Liver (tissue), 3 donors: ENCODE results near the gene TBX2.

Experiments
- TAF1 ChIP-seq: conservative IDR thresholded peaks from 2 replicates; pipeline ENCODE4 v1.6.1; 2016; ENCODE audit warnings: antibody characterized with exemption, mild to moderate bottlenecking
- TF ChIP-seq, protein P1 (sequence below): fragments of 150-350 bp; IDR thresholded peaks from 2 replicates; pipeline ENCODE4 v1.5.1; 2017; ENCODE audit warnings: improper control_type of control experiment, low read depth, low read length; ENCODE audit not compliant: missing input control
- donor health status: healthy.
- donor health status: healthy.

DNA sequence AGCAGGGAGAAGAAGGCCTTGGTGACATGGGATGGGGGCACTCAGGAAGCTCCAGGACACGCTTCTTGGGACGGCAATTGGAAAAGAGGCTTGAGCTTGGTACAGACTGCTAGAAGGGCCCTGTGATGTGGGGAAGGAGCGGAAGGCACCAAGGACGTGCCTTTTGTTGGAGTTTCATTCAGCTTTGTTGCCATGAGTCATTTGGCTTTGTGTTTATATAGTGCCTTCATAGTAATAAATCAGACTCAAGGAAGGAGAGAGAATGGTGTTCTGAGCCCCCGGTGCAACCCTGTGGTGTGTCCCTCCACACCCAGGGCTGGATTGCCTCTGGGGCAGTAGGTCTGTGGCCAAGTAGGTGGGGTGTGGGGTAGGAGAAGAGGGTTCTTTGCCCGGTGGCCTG lies 45.2 kb downstream of the TBX2 start:
- TF ChIP-seq, protein P1, sequence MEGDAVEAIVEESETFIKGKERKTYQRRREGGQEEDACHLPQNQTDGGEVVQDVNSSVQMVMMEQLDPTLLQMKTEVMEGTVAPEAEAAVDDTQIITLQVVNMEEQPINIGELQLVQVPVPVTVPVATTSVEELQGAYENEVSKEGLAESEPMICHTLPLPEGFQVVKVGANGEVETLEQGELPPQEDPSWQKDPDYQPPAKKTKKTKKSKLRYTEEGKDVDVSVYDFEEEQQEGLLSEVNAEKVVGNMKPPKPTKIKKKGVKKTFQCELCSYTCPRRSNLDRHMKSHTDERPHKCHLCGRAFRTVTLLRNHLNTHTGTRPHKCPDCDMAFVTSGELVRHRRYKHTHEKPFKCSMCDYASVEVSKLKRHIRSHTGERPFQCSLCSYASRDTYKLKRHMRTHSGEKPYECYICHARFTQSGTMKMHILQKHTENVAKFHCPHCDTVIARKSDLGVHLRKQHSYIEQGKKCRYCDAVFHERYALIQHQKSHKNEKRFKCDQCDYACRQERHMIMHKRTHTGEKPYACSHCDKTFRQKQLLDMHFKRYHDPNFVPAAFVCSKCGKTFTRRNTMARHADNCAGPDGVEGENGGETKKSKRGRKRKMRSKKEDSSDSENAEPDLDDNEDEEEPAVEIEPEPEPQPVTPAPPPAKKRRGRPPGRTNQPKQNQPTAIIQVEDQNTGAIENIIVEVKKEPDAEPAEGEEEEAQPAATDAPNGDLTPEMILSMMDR = no peak
- no peak for TF ChIP-seq TAF1
